Measurements from ENCODE around the gene DGKB.

Gene DGKB

GRCh38 chr7:14096159-14096558 lies 806.4 kb downstream of the DGKB start:
- no peak for TF ChIP-seq CTCF (IDR thresholded peaks at IDR 0.05; ENCODE audit: insufficient read depth, low read depth, low read length, missing control alignments)
- no peak for DNase-seq (ENCODE audit: low read depth)
- H3K4me3 ChIP-seq (ENCODE audit: low read depth, low read length) = no peak overlapping the region

GRCh38 chr7:14095233-14095950 lies 807.2 kb downstream of the DGKB start:
- H3K4me3 ChIP-seq (ENCODE audit: low read depth, low read length) = no peak overlapping the region
- no peak for TF ChIP-seq CTCF (IDR thresholded peaks at IDR 0.05; ENCODE audit: insufficient read depth, low read depth, low read length, missing control alignments)
- DNase-seq (ENCODE audit: low read depth) = no peak
